K562 (cell line): ENCODE results near the gene TMPRSS6. TPM values are rescaled to one million over a fixed set of nuclear protein-coding genes. Genes with fewer than 3 reads are reported as not detected.

Source experiments
- ATAC-seq: fragments of 200-7000 bp; cut with Tn5 transposase; 3 replicates; pipeline ENCODE4 v1.9.1; 2020; ENCODE audit warnings: moderate library complexity
- BruUV-seq: library from RNA; stranded (reverse); fragments of 400-500 nt; replicated peaks from 2 replicates; lab custom pipeline; 2021; lab: Mats Ljungman, UMichigan
- CTCF ChIA-PET: fragments of 300-600 bp; formaldehyde crosslinking; extraction: SDS; loops from one replicate; lab custom pipeline; 2021; ENCODE audit warnings: low intra/inter-chr PET ratio; lab: Yijun Ruan, JAX
- POLR2A ChIA-PET: fragments of 300-600, 350-650 bp; sonication (Branson Sonifier 250); formaldehyde crosslinking; extraction: SDS; loops from one replicate; lab custom pipeline; 2021; ENCODE audit warnings: antibody characterized with exemption, inconsistent platforms; lab: Yijun Ruan, JAX
- DNase-seq, 4 experiments: peaks; one replicate each; pipeline versions ENCODE4 v3.0.0 to v3.0.0-alpha.2; 2011 to 2018; ENCODE audit warnings: low spot score in 3 of 4, mixed read lengths in 3 of 4; ENCODE audit errors: extremely low read depth in 1 of 4
- FAIRE-seq: peaks from 2 replicates; lab custom pipeline; 2011; peaks lifted over from hg19 to GRCh38; lab: Jason Lieb, UNC
- H2AFZ ChIP-seq: 2 replicates; pipeline ENCODE4 v1.6.0; 2011; ENCODE audit warnings: low read depth, low read length, control low read depth, inconsistent platforms
- H3K27ac ChIP-seq: fragments of 200-600 bp; 3 replicates; pipeline ENCODE4 v1.8.0; 2011; ENCODE audit warnings: low read depth, mild to moderate bottlenecking, control low read depth, inconsistent platforms, low read length, moderate library complexity, mixed read lengths; ENCODE audit errors: extremely low read depth
- H3K27me3 ChIP-seq, 2 experiments: fragments of 300-600 bp in 1 of 2; 2 replicates in 1 of 2; 3 replicates in 1 of 2; pipeline versions ENCODE4 v1.6.0 to v1.8.0; 2011; ENCODE audit warnings: inconsistent platforms in 2 of 2, low read length in 2 of 2, mild to moderate bottlenecking in 1 of 2, mixed read lengths in 1 of 2, moderate library complexity in 1 of 2; ENCODE audit not compliant: control insufficient read depth in 2 of 2, insufficient read depth in 2 of 2
- H3K36me3 ChIP-seq: fragments of 300-600 bp; 3 replicates; pipeline ENCODE4 v1.8.0; 2011; ENCODE audit warnings: mild to moderate bottlenecking, low read length, inconsistent platforms; ENCODE audit not compliant: control insufficient read depth, insufficient read depth
- H3K4me1 ChIP-seq, 2 experiments: fragments of 200-600 bp in 1 of 2; replicated peaks in 1 of 2; 2 replicates in 1 of 2; 3 replicates in 1 of 2; pipeline versions ENCODE4 v1.5.1 to v1.8.0; 2011; ENCODE audit warnings: inconsistent platforms in 2 of 2, low read length in 2 of 2, mild to moderate bottlenecking in 1 of 2, mixed read lengths in 1 of 2, moderate library complexity in 1 of 2; ENCODE audit not compliant: control insufficient read depth in 2 of 2, insufficient read depth in 2 of 2
- H3K4me2 ChIP-seq: 2 replicates; pipeline ENCODE4 v1.6.1; 2011; ENCODE audit warnings: low read length, control low read depth, inconsistent platforms, mixed read lengths; ENCODE audit not compliant: insufficient read depth
- H3K4me3 ChIP-seq: fragments of 200-600 bp; sonication (generic), shearing (Covaris generic); 2 replicates; pipeline ENCODE4 v1.5.1; 2016; ENCODE audit warnings: control low read depth, inconsistent platforms
- H3K79me2 ChIP-seq: fragments of 200-600 bp; 3 replicates; pipeline ENCODE4 v1.8.0; 2011; ENCODE audit warnings: low read length, inconsistent platforms; ENCODE audit not compliant: control insufficient read depth, insufficient read depth
- H3K9ac ChIP-seq, 2 experiments: 2 replicates each; pipeline versions ENCODE4 v1.6.0 to v1.6.1; 2011; ENCODE audit warnings: low read depth in 2 of 2, low read length in 2 of 2, control low read depth in 1 of 2, inconsistent platforms in 1 of 2, mild to moderate bottlenecking in 1 of 2, mixed read lengths in 1 of 2; ENCODE audit not compliant: insufficient read depth in 1 of 2
- H3K9me1 ChIP-seq: one replicate; pipeline ENCODE4 v1.6.0; 2011; ENCODE audit warnings: inconsistent platforms, mild to moderate bottlenecking, low read length, moderate library complexity; ENCODE audit not compliant: control insufficient read depth, insufficient read depth
- H3K9me3 ChIP-seq: replicated peaks from 2 replicates; pipeline ENCODE4 v1.5.1; 2011; ENCODE audit warnings: low read depth, low read length, inconsistent platforms; ENCODE audit not compliant: control insufficient read depth, insufficient read depth
- H4K20me1 ChIP-seq: replicated peaks from 2 replicates; pipeline ENCODE4 v1.6.1; 2011; ENCODE audit warnings: low read length, inconsistent platforms, mixed read lengths; ENCODE audit not compliant: control insufficient read depth, insufficient read depth
- ATF1 ChIP-seq, 2 experiments: fragments of 450-650 bp in 1 of 2; IDR thresholded peaks; 2 replicates each; pipeline ENCODE4 v1.6.1; 2016; ENCODE audit warnings: missing compliant biosample characterization in 1 of 2, missing genetic modification characterization in 1 of 2
- ATF7 ChIP-seq: fragments of 450-650 bp; IDR thresholded peaks from 2 replicates; pipeline ENCODE4 v1.7.1; 2014; ENCODE audit warnings: mild to moderate bottlenecking, moderate library complexity
- ESRRA ChIP-seq: fragments of 450-650 bp; IDR thresholded peaks from 2 replicates; pipeline ENCODE4 v1.6.1; 2014; ENCODE audit warnings: low read depth, mild to moderate bottlenecking, moderate library complexity, borderline replicate concordance
- GABPA ChIP-seq: fragments of 200-800 bp; sonication (Bioruptor generic); conservative IDR thresholded peaks from 2 replicates; pipeline ENCODE4 v1.6.1; 2016; ENCODE audit warnings: low read depth, missing genetic modification characterization, missing compliant biosample characterization
- GABPB1 ChIP-seq: sonication (generic); formaldehyde crosslinking; IDR thresholded peaks from 2 replicates; pipeline ENCODE4 v1.8.0; 2022; ENCODE audit warnings: mild to moderate bottlenecking, missing genetic modification reagents
- JUND ChIP-seq, 2 experiments: IDR thresholded peaks; 2 replicates in 1 of 2; 3 replicates in 1 of 2; pipeline ENCODE4 v1.6.1; 2011; ENCODE audit warnings: borderline replicate concordance in 2 of 2, low read depth in 2 of 2, low read length in 2 of 2, improper control_type of control experiment in 1 of 2, missing biosample characterization in 1 of 2, missing genetic modification characterization in 1 of 2, missing genetic modification reagents in 1 of 2
- MTA3 ChIP-seq: fragments of 450-650 bp; formaldehyde crosslinking; IDR thresholded peaks from 2 replicates; pipeline ENCODE4 v1.6.1; 2017; ENCODE audit warnings: mild to moderate bottlenecking, borderline replicate concordance
- SMAD3 ChIP-seq: fragments of 450-650 bp; formaldehyde crosslinking; conservative IDR thresholded peaks from 2 replicates; pipeline ENCODE4 v1.4.0; 2020; ENCODE audit warnings: mild to moderate bottlenecking
- SRSF9 ChIP-seq: fragments of 200-400 bp; formaldehyde crosslinking; IDR thresholded peaks from 2 replicates; pipeline ENCODE4 v1.6.1; 2017; ENCODE audit warnings: low read depth, low read length, borderline replicate concordance
- TARDBP ChIP-seq: fragments of 450-650 bp; IDR thresholded peaks from 2 replicates; pipeline ENCODE4 v1.6.1; 2016
- ZBTB11 ChIP-seq, 3 experiments: fragments of 200-800 bp in 1 of 3; fragments of 250-450 bp in 1 of 3; fragments of 450-650 bp in 1 of 3; sonication (Bioruptor Pico) in 1 of 3; sonication (Bioruptor generic) in 1 of 3; formaldehyde crosslinking in 1 of 3; IDR thresholded peaks; 2 replicates each; pipeline versions ENCODE4 v1.6.1 to v1.8.0; 2016 to 2022; ENCODE audit warnings: mild to moderate bottlenecking in 2 of 3, missing genetic modification characterization in 2 of 3, missing compliant biosample characterization in 1 of 3, moderate library complexity in 1 of 3
- ZKSCAN1 ChIP-seq: fragments of 150-350 bp; IDR thresholded peaks from 2 replicates; pipeline ENCODE4 v1.6.1; 2016; ENCODE audit warnings: low read depth, low read length
- WGBS: fragments of 100-300 bp; shearing (Covaris generic); methylation state at CpG from one replicate; pipeline ENCODE4 v1.1.6; 2016; ENCODE audit warnings: low coverage, mixed read lengths; ENCODE audit not compliant: insufficient coverage; ENCODE audit errors: missing lambda C conversion rate; 5-methylcytosine and 5-hydroxymethylcytosine counted together
- in situ Hi-C: fragments of 300-500 bp; cut with MboI; formaldehyde crosslinking; loops from 4 replicates; pipeline ENCODE4 v1.15.0; 2018; ENCODE audit warnings: inconsistent platforms, mixed read lengths
- intact Hi-C: fragments of 100-400 bp; cut with micrococcal nuclease; formaldehyde crosslinking; loops from 2 replicates; pipeline ENCODE4 v1.14.2; 2022
- polyA plus RNA-seq, 8 experiments: library from polyadenylated mRNA; depleted of rRNA in 4 of 8; stranded (reverse) in 5 of 8; unstranded in 3 of 8; fragments of >200 nt; fragmentation: Nextera tagmentation in 2 of 8; fragmentation: Illumina TruSeq in 1 of 8; extraction: Ambion mirVana in 2 of 8; extraction: Trizol in 1 of 8; gene quantifications; 2 replicates each; pipeline versions ENCODE4 v1.2.1 to v1.2.3, GENCODE V29; 2011 to 2014; ENCODE audit warnings: inconsistent platforms in 1 of 8, missing spikeins in 1 of 8
- total RNA-seq, 7 experiments: library from RNA; depleted of rRNA in 6 of 7; stranded (reverse); fragments of >200 nt in 6 of 7; fragmentation: Illumina TruSeq in 2 of 7; extraction: Trizol in 2 of 7; gene quantifications; 2 replicates each; pipeline versions ENCODE4 v1.2.1 to v1.2.3, GENCODE V29; 2011 to 2021; ENCODE audit warnings: low replicate concordance in 1 of 7
- TF ChIP-seq, protein P1 (sequence below): fragments of 250-450 bp; sonication (Bioruptor Pico); IDR thresholded peaks from 2 replicates; pipeline ENCODE4 v1.4.0; 2020
- TF ChIP-seq, protein P2 (sequence below), 2 experiments: fragments of 450-650 bp in 1 of 2; sonication (generic) in 1 of 2; formaldehyde crosslinking in 1 of 2; IDR thresholded peaks in 1 of 2; conservative IDR thresholded peaks in 1 of 2; 2 replicates each; pipeline versions ENCODE4 v1.6.1 to v1.8.1; 2016 to 2023; ENCODE audit warnings: mild to moderate bottlenecking in 2 of 2, moderate library complexity in 2 of 2, inconsistent platforms in 1 of 2, missing genetic modification reagents in 1 of 2

TMPRSS6 gene
- total and polyA plus RNA-seq, 9 of the 15 experiments (the other 6 are each of a cell fraction or from before 2014, with no cell fraction given) = 0.03 TPM; not detected in 8

DNA sequence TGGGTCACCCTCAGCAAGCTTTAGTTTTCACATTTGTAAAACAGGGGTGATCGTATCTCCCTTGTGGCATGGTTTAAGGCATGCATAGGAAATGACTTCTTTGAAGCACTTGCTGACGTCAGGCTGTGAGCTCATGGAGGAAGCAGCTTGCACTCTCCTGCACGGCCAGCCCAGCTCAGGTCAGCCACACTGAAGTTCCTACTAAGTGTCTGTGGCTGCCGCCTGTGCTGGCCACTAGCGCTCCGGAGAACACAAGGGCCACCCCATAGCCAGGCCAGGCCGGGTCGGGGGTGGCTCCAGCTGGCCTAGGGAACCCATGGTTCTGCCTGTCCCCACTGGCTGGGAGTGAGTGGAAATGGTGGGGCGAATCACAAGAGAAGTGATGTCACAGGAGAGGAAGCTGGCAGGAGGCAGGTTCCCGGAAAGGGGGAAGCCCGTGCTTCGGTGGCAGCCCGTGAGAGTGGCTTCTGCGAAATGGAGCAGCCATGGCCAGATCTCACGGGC is 29.8 kb downstream of the TMPRSS6 start:
- peak in 1 of 4 experiments; percentile 26 for DNase-seq
- Histone ChIP-seq H3K27ac (no peak overlapping the region), H3K36me3 (no peaks in the 10 kb centered on the region), H3K9me3 (no peaks in the 10 kb centered on the region), H3K4me2 (no peak overlapping the region), H2AFZ (no peak overlapping the region), H3K9me1 (peaks cover 4% of the 10 kb centered on the region), H3K4me1 (peaks cover 0 to 4% of the 10 kb centered on the region in 2 experiments; a peak in 1 of 5 replicates), H3K4me3 (no peak overlapping the region), H3K27me3 (peaks cover 0 to 59% of the 10 kb centered on the region in 2 experiments; a peak in 2 of 5 replicates), H3K79me2 (no peaks in the 10 kb centered on the region), H3K9ac (no peak overlapping the region), H4K20me1 (0 out of 2 replicates have a peak, but pooled peaks cover 9% of the 10 kb centered on the region)
- ATAC-seq = no peak
- WGBS = 1% methylated on average over 9 of the region's 15 CpGs
- ChIA-PET CTCF (no interaction called here), POLR2A (no interaction called here)
- no TSS peak for BruUV-seq
- no peak for FAIRE-seq
- in situ Hi-C loops (no loop called here), intact Hi-C loops (loop anchor here (2.0 kb wide), 1 partner anchor 119 kb away; no protein-coding TSS in a partner anchor)
- TF ChIP-seq, protein P1, sequence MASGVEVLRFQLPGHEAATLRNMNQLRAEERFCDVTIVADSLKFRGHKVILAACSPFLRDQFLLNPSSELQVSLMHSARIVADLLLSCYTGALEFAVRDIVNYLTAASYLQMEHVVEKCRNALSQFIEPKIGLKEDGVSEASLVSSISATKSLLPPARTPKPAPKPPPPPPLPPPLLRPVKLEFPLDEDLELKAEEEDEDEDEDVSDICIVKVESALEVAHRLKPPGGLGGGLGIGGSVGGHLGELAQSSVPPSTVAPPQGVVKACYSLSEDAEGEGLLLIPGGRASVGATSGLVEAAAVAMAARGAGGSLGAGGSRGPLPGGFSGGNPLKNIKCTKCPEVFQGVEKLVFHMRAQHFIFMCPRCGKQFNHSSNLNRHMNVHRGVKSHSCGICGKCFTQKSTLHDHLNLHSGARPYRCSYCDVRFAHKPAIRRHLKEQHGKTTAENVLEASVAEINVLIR (CRISPR knock-in tag) = peak; percentile 75
- peak; percentile 49 for TF ChIP-seq ATF7
- TF ChIP-seq SMAD3 (CRISPR knock-in tag) = no peak
- TF ChIP-seq TARDBP = peak; percentile 61; the same call in 1 of the 2 replicates
- peak; percentile 57; the same call in 1 of the 2 replicates for TF ChIP-seq GABPB1 (CRISPR knock-in tag)
- peak; percentile 81; the same call in 1 of the 2 replicates for TF ChIP-seq ZKSCAN1
- TF ChIP-seq GABPA (tag) = peak; percentile 81
- TF ChIP-seq, protein P2, sequence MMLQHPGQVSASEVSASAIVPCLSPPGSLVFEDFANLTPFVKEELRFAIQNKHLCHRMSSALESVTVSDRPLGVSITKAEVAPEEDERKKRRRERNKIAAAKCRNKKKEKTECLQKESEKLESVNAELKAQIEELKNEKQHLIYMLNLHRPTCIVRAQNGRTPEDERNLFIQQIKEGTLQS (IDR thresholded peaks at IDR 0.05) = peak; percentile 35; the same call in 1 of the 2 replicates
- TF ChIP-seq, protein P2 (CRISPR knock-in tag; conservative IDR thresholded peaks at IDR 0.05) = no peak
- TF ChIP-seq ZBTB11 (CRISPR knock-in tag; IDR thresholded peaks at IDR 0.05) = 0 out of 6 replicates have a peak, but pooled peaks of 1 of the 3 experiments have one; percentile 20
- no peak for TF ChIP-seq SRSF9
- TF ChIP-seq JUND (IDR thresholded peaks at IDR 0.05; ENCODE audit: borderline replicate concordance, low read depth, low read length) = no peak
- peak; percentile 17; the same call in 1 of the 3 replicates for TF ChIP-seq JUND (tag; IDR thresholded peaks at IDR 0.05; ENCODE audit: borderline replicate concordance, low read depth, low read length)
- TF ChIP-seq MTA3 = peak; percentile 44; the same call in 1 of the 2 replicates
- no peak for TF ChIP-seq ATF1 (CRISPR knock-in tag; IDR thresholded peaks at IDR 0.05)
- TF ChIP-seq ATF1 (tag; IDR thresholded peaks at IDR 0.05) = peak; percentile 85
- 0 out of 2 replicates have a peak, but pooled peaks have one; percentile 31 for TF ChIP-seq ESRRA
